GM19025 (cell line): ENCODE data around the gene GJA8.
A peak's percentile ranks its signal among the peaks of the same experiment; 100 is the strongest.
"Not testable (repeated sequence)": the region's sequence is repeated elsewhere in the genome, so short reads cannot be mapped to it uniquely, and the experiment has no call there.

Experiments
- ATAC-seq: cut with Tn5 transposase; IDR thresholded peaks from one replicate; pipeline ENCODE4 v1.9.1; 2021; ENCODE audit warnings: mild to moderate bottlenecking, low read depth, moderate library complexity; ENCODE audit not compliant: unreplicated experiment

Gene GJA8

DNA sequence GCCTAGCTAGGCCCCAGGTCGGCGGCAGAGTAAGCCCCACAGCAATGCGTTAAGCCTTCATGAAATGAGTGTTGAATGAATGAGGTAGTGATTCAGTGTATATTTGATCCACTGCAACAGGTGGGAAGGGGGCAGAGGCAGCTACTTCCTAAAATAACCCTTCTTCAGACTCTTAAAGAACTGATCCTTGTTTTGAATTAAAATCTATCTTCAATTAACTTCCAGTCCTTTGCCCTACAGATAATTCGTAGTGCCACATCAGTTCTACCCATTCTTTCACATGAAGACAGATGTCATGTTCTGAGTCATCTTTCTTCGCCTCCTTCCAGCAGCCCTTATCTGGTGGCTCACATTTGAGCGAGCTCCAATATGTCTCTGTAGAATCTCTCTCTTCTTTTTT, 24.6 kb downstream of the GJA8 start:
- ATAC-seq, result not testable (repeated sequence)

DNA sequence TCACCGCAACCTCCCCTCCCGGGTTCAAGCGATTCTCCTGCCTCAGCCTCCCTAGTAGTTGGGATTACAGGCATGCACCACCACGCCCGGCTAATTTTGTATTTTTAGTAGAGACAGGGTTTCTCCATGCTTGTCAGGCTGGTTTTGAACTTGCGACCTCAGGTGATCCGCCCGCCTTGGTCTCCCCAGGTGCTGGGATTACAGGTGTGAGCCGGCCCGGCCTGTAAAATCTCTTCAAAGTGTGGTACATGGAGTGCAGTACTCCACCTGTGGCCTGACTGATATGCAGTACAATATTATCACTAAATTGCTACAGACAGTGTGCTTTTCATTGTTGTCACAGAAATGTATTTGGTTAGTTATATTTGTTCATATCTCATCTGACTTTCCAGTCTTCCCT, 25.1 kb downstream of the GJA8 start:
- not testable (repeated sequence) for ATAC-seq

DNA sequence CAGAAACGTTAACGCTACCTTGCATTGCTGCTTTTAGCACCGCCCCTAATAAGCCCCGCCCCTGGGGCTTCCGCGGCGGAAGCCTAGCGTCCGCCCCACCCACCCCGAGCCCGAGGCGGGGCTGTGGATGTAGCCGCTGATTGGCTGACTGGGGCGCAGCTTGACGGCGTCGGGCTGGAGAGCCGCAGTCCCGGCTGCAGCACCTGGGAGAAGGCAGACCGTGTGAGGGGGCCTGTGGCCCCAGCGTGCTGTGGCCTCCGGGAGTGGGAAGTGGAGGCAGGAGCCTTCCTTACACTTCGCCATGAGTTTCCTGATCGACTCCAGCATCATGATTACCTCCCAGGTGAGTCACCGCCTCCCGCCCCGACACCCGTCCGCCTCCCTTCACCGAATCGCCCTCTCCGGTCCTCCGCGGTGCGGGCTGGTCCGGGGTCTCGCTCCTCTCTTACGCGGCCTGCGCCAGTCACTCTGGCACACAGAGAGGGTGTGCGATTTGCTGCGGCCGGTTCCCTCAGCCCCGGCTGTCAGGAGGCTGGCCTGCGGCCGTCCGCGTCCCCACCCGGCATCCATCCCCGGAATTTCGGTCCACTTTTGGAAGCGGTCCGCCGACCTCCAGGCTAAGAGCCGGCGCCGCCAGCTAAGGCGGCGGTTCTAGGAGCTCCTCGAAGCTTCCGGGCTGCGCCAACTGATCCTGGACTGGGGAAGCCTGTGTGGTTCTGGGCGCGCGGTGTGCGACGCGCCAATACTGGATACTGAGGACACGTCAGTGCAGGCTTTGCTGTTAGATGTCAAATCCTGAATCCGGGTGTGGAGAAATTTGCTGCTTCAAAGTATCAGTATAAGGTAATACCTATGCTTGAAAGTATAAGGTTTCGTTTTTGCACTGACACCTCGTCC, 25.9 kb downstream of the GJA8 start, which contains the start of gene GPR89B:
Gene GPR89B, plus strand, starts transcription at position 185 of the 897 bp plus-strand sequence. Its CDS starts 117 bp downstream, at position 302.
- peak; percentile 96 for ATAC-seq

DNA sequence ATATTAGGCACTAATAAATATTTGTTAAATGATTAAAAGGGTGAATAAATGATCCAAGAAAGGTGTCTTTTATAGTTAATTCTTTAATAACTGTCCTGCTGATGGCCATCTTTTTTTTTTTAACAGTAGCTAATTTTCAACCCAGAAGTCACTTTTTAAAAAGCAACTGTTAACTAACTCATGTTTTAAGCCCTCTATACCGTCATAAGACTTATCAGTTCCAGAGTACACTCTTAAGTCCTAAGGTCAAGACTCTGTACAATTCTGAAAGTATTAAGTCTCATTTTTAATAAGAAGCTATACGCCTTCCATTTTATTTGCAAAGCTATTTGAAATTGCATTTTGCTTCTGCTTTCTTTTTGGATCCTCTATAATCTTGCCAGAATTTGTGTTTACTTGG, 28.5 kb downstream of the GJA8 start:
- ATAC-seq, result not testable (repeated sequence)

DNA sequence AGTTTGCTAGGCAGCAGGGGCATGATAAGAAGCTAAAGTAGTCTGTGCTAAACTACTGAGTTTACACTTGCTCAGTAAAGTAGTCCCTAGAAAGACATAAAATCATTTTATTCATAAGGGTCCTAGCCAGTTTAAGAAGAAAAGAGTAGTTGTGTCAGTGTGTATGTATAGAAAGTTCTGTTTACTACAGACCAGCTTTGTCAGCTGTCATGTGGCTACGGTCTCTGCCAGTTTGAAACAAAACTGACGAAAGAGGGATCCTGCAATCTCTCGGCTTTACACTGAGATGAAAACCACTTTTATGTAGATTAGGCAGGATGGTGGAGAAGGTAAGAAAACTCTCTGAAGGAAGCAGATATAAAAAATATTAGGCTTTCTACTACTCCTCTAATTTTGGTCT, 32.7 kb downstream of the GJA8 start:
- not testable (repeated sequence) for ATAC-seq

DNA sequence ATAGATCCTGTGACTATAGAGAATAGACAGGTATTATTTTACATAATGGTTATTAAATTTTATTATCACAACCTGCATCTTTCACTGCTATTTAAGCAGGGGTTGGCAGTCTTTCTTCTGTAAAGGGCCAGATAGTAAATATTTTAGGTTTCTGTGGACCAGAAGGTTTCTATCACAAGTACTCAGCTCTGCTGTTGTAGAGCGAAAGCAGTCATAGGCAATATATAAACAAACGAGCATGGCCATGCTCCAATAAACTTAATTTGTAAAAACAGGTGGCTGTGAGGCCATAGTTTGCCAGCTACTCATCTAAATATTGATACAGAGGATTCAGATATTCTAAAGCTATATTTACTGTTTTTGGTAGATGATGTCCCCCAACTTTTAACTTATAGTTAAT, 37.9 kb downstream of the GJA8 start:
- ATAC-seq, result not testable (repeated sequence)

DNA sequence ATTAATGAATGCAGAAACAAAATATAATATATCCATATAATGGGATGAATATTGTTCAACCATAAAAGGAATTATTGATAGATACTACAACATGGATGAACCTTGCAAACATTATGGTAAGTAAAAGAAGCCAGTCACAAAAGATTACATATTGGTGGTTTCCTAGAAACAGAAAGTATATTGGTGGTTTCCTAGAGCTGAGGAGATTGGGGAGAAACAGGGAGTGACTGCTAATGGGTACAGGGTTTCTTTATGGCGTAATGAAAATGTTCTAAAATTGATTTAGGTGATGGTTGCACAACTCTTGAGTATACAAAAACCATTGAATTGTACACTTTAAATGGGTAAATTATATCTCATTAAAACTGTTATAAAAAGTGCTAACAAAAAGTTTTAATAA, 40.0 kb downstream of the GJA8 start:
- not testable (repeated sequence) for ATAC-seq

DNA sequence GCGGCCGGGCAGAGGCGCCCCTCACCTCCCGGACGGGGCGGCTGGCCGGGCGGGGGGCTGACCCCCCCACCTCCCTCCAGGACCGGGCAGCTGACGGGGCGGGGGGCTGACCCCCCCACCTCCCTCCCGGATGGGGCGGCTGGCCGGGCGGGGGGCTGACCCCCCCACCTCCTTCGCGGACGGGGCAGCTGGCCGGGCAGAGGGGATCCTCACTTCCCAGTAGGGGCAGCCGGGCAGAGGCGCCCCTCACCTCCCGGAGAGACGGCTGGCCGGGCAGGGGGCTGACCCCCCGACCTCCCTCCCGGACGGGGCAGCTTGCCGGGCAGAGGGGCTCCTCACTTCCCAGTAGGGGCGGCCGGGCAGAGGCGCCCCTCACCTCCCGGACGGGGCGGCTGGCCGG, 46.9 kb downstream of the GJA8 start:
- ATAC-seq, result not testable (repeated sequence)
